Suprapubic skin (tissue), 4 donors: Measurements from ENCODE around the gene CCZ1.
"Not testable (repeated sequence)": the region's sequence is repeated elsewhere in the genome, so short reads cannot be mapped to it uniquely, and the experiment has no call there.

Experiments used
- CTCF ChIP-seq, 2 donors: fragments of 200-600 bp in 1 of 2; fragments of 450-650 bp in 1 of 2; sonication (generic) in 1 of 2; IDR thresholded peaks; one replicate each; pipeline ENCODE4 v1.5.1; 2016 to 2019; ENCODE audit warnings: antibody characterized with exemption in 2 of 2, mild to moderate bottlenecking in 1 of 2, moderate library complexity in 1 of 2
- POLR2A ChIP-seq, 2 donors: fragments of 450-650 bp; IDR thresholded peaks; one replicate each; pipeline ENCODE4 v1.6.1; 2017; ENCODE audit warnings: antibody characterized with exemption in 2 of 2, mild to moderate bottlenecking in 2 of 2, moderate library complexity in 2 of 2
- POLR2AphosphoS5 ChIP-seq, 3 donors: sonication (generic); formaldehyde crosslinking; IDR thresholded peaks; one replicate each; pipeline ENCODE4 v1.6.1; 2017; ENCODE audit warnings: antibody characterized with exemption in 3 of 3

DNA sequence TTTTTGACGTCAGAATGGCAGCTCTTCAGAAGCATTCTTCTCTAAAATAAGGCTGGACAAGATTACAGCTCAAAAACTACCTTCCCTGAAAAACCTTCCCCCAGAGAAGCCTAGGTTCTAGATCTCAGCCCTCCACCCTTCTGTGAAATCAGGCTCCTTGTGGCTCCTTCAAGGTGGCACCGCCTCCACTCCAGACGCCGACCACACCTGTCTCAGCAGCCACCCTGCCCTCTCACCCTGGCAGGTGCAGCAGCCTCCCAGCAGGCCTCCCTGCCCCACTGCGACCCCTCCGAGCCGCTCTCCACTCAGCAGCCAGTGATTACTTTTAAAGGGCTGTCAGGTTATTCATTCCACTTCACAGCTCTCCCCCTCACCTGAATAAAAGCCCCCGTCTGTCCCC is 75.0 kb downstream of the CCZ1 start:
- TF ChIP-seq POLR2A, POLR2AphosphoS5, CTCF (IDR thresholded peaks at IDR 0.05): not testable (repeated sequence)
